ENCODE measurements around the gene CNTN4.
"Not testable (repeated sequence)": the region's sequence is repeated elsewhere in the genome, so short reads cannot be mapped to it uniquely, and the experiment has no call there.

Gene CNTN4

DNA sequence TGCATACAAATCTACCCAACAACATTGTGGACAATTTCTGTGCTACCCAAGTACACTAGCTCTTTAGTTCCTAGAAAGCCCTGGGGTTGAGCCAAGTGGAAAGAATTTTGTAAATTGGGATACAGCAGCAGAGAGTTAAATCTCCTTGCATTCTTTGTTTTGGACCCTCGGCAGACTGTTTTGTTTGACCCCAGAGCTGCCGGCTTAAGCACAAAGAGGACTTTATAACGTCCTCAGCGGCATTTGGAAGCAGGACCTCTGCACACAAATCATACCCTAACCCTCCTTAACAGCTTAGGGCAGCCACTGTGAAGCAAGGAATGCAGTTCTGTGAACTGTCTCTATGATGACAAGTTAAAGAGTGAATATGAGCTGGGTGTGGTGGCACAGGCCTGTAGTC, 415.3 kb downstream of the CNTN4 start:
- DNase-seq (ENCODE audit: low read depth in 2 of 2) = no peak

- DNase-seq (ENCODE audit: low read depth in 2 of 2) = no peak
Observed at GRCh38 chr3:2516762-2517441, 418.2 kb downstream of the CNTN4 start.

- no peak for DNase-seq (ENCODE audit: low read depth in 2 of 2)
Observed at GRCh38 chr3:2517500-2518172, 419.0 kb downstream of the CNTN4 start.

- DNase-seq (ENCODE audit: low read depth in 2 of 2) = no peak
Observed at GRCh38 chr3:2523281-2523836, 424.7 kb downstream of the CNTN4 start.

GRCh38 chr3:2525968-2526367, 427.3 kb downstream of the CNTN4 start:
- DNase-seq (ENCODE audit: low read depth in 2 of 2) = no peak

DNA sequence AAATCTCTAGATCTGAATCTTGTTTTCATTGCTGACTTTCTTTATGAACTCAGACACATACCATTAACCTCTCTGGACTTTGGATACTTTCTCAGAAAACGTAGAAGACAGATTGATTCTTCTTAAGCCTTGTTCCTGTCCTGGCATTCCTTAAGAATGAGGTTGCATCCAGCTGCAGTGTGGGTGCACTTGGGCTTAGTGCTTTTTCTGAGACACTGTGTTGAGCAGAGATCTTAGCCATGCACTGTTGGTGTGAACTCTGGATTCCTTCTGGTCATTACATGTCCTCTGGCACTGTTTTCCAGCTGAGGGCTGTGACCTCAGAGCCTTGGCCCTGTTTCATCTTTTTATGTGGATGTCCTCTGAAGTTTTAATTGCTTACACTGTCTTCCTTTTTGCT, 428.3 kb downstream of the CNTN4 start:
- no peak for DNase-seq (ENCODE audit: low read depth in 2 of 2)

GRCh38 chr3:2527328-2527727, 428.7 kb downstream of the CNTN4 start:
- not testable (repeated sequence) for DNase-seq (ENCODE audit: low read depth in 2 of 2)

GRCh38 chr3:2534767-2535166, 436.1 kb downstream of the CNTN4 start:
- not testable (repeated sequence) for DNase-seq (ENCODE audit: low read depth in 2 of 2)

- no peak for DNase-seq (ENCODE audit: low read depth in 2 of 2)
Observed at GRCh38 chr3:2535206-2535605, 436.5 kb downstream of the CNTN4 start.

DNA sequence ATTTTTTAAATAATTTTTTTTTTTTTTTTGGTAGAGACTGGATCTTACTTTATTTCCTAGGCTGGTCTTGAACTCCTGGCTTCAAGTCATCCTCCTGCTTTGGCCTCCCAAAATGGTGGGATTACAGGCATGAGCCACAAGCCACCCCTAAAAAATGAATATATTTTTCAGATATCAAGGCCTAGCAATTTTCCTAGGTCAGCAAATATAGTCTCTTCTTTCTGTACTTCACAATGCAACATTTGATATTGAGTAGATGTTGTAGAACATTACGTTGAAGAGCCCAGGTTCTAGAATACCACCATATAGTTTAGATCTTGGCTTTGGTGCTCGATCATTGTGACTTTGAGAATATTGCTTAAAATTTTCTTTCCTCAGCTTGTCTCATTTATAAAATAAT, 437.9 kb downstream of the CNTN4 start:
- DNase-seq (ENCODE audit: low read depth in 2 of 2) = no peak

GRCh38 chr3:2540115-2540514, 441.4 kb downstream of the CNTN4 start:
- no peak for DNase-seq (ENCODE audit: low read depth in 2 of 2)

DNA sequence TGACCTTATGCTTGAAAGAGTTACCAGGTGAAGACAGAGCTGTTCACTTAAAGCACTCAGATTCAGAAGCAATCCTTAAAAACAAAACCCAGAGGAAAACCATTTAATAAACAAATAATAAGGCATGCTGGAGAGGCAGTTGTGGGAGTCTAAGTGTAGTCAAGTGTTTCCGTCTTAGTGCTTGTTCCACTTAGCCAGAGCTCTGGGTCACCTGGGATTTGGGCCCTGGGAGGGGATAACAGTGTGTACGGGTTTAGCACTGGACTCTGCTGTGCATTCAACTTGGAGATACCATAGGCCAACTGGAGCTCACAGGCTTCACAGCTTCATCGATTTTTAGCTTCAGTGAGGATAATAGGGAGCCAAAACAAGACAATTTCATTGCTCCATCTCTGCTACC, 444.6 kb downstream of the CNTN4 start:
- DNase-seq (ENCODE audit: low read depth in 2 of 2) = no peak

DNA sequence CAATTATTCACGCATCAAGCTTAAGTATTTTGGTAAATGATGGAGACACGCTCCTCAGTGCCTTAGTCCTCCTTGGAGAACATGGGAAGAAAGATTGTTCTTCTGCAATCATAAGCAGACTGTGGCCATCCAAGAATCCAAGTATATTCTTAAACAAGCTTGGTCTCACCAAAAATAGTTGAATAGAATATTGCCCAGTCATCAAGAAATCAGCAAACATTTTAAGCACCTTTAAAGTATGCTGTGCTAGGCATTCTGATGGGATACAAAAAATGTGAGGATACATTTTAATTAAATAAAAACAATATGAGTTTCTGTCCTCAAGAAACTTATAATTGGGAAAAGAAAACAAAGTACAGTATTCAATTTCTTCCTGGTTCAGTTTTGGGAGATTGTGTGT, 445.5 kb downstream of the CNTN4 start:
- DNase-seq (ENCODE audit: low read depth in 2 of 2) = no peak

DNA sequence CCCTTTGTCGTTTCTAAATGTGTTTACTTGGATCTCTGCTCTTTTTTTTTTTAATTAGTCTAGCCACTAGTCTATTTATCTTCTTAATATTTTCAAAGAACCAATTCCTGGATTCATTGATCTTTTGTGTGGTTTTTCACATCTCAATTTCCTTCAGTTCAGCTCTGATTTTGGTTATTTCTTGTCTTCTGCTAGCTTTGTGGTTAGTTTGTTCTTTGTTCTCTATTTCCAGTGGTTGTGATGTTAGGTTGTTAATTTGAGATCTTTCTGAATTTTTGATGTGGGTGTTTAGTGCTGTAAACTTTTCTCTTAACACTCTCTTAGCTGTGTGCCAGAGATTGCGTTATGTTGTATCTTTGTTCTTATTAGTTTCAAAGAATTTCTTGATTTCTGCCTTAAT, 446.1 kb downstream of the CNTN4 start:
- DNase-seq (ENCODE audit: low read depth in 2 of 2) = no peak

GRCh38 chr3:2547049-2547448, 448.4 kb downstream of the CNTN4 start:
- DNase-seq (ENCODE audit: low read depth in 2 of 2) = no peak

DNA sequence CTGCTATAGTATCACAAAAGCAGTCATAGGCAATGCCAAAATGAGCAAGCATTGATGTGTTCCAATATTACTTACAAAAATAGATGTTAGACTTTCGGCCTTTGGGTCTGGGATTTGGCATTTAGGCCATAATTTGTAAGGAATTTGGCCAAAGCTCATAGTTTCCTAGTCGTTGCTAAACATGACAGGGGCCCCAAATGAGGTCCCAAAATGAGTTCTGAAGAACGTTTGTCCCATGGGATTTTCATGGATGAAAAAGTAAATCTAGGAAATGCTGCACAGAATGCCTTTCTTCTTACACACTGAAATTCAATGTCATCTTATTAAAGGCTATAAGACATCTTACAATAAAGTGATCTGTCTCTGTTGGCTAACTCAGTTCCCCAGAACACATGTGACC, 456.0 kb downstream of the CNTN4 start:
- DNase-seq (ENCODE audit: low read depth in 2 of 2) = no peak

GRCh38 chr3:2558796-2559195, 460.1 kb downstream of the CNTN4 start:
- DNase-seq (ENCODE audit: low read depth in 2 of 2) = no peak

GRCh38 chr3:2567451-2567850, 468.8 kb downstream of the CNTN4 start:
- DNase-seq (ENCODE audit: low read depth in 2 of 2) = no peak

DNA sequence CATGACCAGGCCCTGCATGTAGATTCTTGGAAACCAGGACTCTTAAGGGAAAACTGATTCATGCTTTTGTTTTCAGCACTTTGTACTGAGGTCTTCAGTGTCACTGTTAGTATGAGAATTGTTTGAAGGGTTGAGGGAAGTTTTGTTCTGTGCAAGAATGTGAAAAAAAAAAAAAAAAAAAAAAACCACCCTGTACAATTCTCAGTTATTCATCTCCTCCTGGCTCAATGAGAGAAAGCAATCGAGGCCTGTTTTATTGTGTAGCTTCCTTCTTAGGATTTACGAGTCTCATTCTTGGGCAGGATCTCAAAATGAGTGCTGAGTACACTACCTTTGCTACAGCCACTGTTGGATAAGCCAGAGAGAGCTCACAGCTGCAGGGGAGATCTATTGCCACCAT, 469.5 kb downstream of the CNTN4 start:
- DNase-seq (ENCODE audit: low read depth in 2 of 2) = no peak

GRCh38 chr3:2568929-2569328, 470.3 kb downstream of the CNTN4 start:
- DNase-seq (ENCODE audit: low read depth in 2 of 2) = no peak

- no peak for DNase-seq (ENCODE audit: low read depth in 2 of 2)
Observed at GRCh38 chr3:2577571-2577970, 478.9 kb downstream of the CNTN4 start.

DNA sequence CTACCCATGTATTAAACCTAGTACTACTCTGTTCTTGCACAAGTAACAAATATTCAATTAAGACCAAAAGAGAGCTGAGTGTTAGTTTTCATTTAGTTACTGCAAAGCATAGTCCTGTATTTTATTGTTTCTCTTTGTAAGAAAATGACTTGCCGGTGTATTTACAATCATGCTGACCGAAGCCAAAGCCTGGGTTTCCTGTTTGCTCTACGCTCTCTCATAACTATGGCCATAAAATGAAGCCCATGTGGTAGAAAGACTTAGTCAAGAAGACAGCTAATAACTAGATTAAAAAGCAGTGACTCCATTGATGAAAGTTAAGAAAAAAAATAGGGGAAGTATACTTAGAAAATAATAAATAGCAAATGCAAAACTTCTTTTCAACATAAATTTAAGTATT, 479.9 kb downstream of the CNTN4 start:
- DNase-seq (ENCODE audit: low read depth in 2 of 2) = no peak

- no peak for DNase-seq (ENCODE audit: low read depth in 2 of 2)
Observed at GRCh38 chr3:2579206-2579605, 480.5 kb downstream of the CNTN4 start.
